Esophagus muscularis mucosa (tissue), 4 donors: ENCODE results near the gene NOS1. TPM values are rescaled to one million over a fixed set of nuclear protein-coding genes. Genes with fewer than 3 reads are reported as not detected.

Source experiments
- DNase-seq: peaks from one replicate; pipeline ENCODE4 v3.0.0-alpha.2; 2017; ENCODE audit errors: extremely low spot score
- H3K27ac ChIP-seq, 4 donors: fragments of 200-600 bp; sonication (generic); replicated peaks in 1 of 4; 1 replicate in 3 of 4; 2 replicates in 1 of 4; pipeline ENCODE4 v1.5.1; 2016 to 2019; ENCODE audit warnings: mild to moderate bottlenecking in 1 of 4
- H3K27me3 ChIP-seq, 4 donors: fragments of 200-600 bp; sonication (generic); one replicate each; pipeline versions ENCODE4 v1.5.1 to v1.6.0; 2016 to 2019
- H3K36me3 ChIP-seq, 4 donors: fragments of 200-600 bp; sonication (generic); one replicate each; pipeline ENCODE4 v1.5.1; 2016 to 2019
- H3K4me1 ChIP-seq, 4 donors: fragments of 200-600 bp; sonication (generic); one replicate each; pipeline ENCODE4 v1.5.1; 2016 to 2019
- H3K4me3 ChIP-seq, 4 donors: fragments of 200-600 bp; sonication (generic); 1 replicate in 2 of 4; 2 replicates in 2 of 4; pipeline ENCODE4 v1.5.1; 2016 to 2019; ENCODE audit warnings: mild to moderate bottlenecking in 4 of 4, moderate library complexity in 1 of 4
- H3K9me3 ChIP-seq, 4 donors: fragments of 200-600 bp; sonication (generic); 1 replicate in 3 of 4; 2 replicates in 1 of 4; pipeline ENCODE4 v1.5.1; 2016 to 2019
- EP300 ChIP-seq: sonication (generic); formaldehyde crosslinking; IDR thresholded peaks from one replicate; pipeline ENCODE4 v1.6.1; 2017; ENCODE audit warnings: antibody characterized with exemption
- POLR2A ChIP-seq: fragments of 450-650 bp; IDR thresholded peaks from one replicate; pipeline ENCODE4 v1.6.1; 2017; ENCODE audit warnings: antibody characterized with exemption, moderate library complexity, mild to moderate bottlenecking, low read depth
- POLR2AphosphoS5 ChIP-seq, 2 donors: sonication (generic); formaldehyde crosslinking; IDR thresholded peaks; one replicate each; pipeline ENCODE4 v1.6.1; 2017; ENCODE audit warnings: antibody characterized with exemption in 2 of 2
- WGBS: methylation state at CpG from one replicate; pipeline ENCODE4 v1.1.5; 2018; 5-methylcytosine and 5-hydroxymethylcytosine counted together
- intact Hi-C: fragments of 100-400 bp; cut with DNase I; formaldehyde crosslinking; loops from one replicate; pipeline ENCODE4 v1.15.1; 2023
- total RNA-seq, 4 donors: library from RNA; depleted of rRNA; stranded (reverse); fragments of >200 nt; gene quantifications; one replicate each; pipeline versions ENCODE4 v1.1.0 to v1.2.1, GENCODE V29; 2016
- TF ChIP-seq, protein P1 (sequence below), 3 experiments: fragments of 200-600 bp in 2 of 3; fragments of 450-650 bp in 1 of 3; sonication (generic) in 2 of 3; IDR thresholded peaks; one replicate each; pipeline ENCODE4 v1.5.1; 2017 to 2019; ENCODE audit warnings: antibody characterized with exemption in 3 of 3, mild to moderate bottlenecking in 2 of 3, moderate library complexity in 1 of 3

Gene NOS1
- total RNA-seq, 4 donors from 2014 or later, result 1.7 to 4.0 (median 3.1) TPM

DNA sequence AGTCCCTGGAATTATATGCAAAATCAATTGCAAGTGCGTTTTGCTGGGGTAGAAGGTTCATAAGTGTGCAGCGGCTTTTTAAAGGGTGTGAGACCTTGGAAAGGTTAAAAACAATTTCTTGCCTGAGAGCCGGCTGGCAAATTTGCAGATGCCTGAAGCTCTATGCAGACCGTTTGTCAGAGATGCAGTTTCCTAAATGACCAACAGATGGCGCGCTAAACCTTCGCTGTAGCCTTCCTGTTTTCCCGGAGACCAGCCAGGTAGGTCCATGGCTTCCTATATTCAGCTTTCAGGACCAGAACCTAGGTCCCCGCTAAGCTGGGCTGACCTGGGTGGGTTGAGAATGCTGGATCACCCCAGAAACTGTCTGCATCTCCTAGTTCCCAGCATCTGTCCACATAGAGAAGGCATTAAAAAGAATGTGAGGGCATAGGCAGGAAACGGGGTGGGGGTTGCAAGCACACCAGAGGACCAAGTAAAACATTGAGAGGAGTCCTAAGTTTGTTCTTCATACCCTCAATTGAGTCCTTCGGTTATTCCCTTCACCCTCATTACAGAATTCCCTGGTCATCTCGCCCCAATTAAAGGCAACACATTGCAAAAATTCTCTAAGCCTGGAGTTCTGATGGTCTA, 5.7 kb upstream of the NOS1 start:
- no peak for TF ChIP-seq POLR2AphosphoS5 (IDR thresholded peaks at IDR 0.05)
- TF ChIP-seq, protein P1, sequence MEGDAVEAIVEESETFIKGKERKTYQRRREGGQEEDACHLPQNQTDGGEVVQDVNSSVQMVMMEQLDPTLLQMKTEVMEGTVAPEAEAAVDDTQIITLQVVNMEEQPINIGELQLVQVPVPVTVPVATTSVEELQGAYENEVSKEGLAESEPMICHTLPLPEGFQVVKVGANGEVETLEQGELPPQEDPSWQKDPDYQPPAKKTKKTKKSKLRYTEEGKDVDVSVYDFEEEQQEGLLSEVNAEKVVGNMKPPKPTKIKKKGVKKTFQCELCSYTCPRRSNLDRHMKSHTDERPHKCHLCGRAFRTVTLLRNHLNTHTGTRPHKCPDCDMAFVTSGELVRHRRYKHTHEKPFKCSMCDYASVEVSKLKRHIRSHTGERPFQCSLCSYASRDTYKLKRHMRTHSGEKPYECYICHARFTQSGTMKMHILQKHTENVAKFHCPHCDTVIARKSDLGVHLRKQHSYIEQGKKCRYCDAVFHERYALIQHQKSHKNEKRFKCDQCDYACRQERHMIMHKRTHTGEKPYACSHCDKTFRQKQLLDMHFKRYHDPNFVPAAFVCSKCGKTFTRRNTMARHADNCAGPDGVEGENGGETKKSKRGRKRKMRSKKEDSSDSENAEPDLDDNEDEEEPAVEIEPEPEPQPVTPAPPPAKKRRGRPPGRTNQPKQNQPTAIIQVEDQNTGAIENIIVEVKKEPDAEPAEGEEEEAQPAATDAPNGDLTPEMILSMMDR (IDR thresholded peaks at IDR 0.05), result peak; percentile 79 to 93 (median 86)
- TF ChIP-seq EP300, result no peak
- TF ChIP-seq POLR2A, result no peak
- intact Hi-C loops, result loop anchor here (2.0 kb wide), 2 partner anchors 220 to 470 kb away; no protein-coding TSS in a partner anchor
- WGBS, result 21% methylated on average over 12 of the region's 12 CpGs
- Histone ChIP-seq H3K4me3 (no peak overlapping the region), H3K27ac (no peak overlapping the region), H3K36me3 (no peaks in the 10 kb centered on the region), H3K27me3 (peaks cover 0 to 94% (median 5%) of the 10 kb centered on the region in 4 donors), H3K9me3 (peaks cover 0 to 9% (median 2%) of the 10 kb centered on the region in 4 donors), H3K4me1 (no peaks in the 10 kb centered on the region)
- no peak for DNase-seq

DNA sequence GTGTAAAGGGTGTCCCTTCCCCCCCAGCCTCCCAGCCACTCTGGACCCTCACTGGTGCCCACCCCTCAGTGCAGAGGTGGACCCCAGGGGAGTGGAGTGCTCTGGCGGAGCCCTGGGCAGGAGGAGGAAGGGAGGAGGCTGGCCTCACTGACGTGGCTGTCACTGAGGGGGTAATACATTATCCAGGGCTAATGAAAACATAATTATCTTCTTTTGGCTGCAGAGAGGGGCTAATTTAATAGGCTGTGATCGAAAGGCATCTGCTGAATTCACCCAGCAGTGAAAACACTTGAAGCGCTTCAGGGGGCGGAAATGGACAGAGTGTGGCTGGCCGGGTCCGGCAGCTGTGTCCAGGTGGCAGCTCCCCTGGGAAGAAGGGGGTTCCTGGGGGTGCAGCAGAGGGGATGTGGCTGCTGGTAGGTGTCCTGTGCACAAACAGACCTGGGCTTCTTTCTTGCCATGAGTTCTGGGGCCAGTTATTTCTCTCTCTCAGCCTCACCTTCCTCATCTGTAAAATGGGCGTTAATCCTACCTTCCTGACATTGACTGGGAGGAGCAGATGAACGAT, 3.7 kb upstream of the NOS1 start:
- Histone ChIP-seq H3K9me3 (no peaks in the 10 kb centered on the region), H3K27me3 (peaks cover 0 to 95% (median 19%) of the 10 kb centered on the region in 4 donors), H3K4me1 (peaks cover 0 to 12% (median 5%) of the 10 kb centered on the region in 4 donors), H3K27ac (no peak overlapping the region), H3K4me3 (no peak overlapping the region), H3K36me3 (no peaks in the 10 kb centered on the region)
- intact Hi-C loops, result no loop called here
- no peak for DNase-seq
- 34% methylated on average over 9 of the region's 9 CpGs for WGBS
- TF ChIP-seq POLR2AphosphoS5 (IDR thresholded peaks at IDR 0.05) (no peak), EP300 (no peak), POLR2A (no peak)
- TF ChIP-seq, protein P1 (IDR thresholded peaks at IDR 0.05), result no peak

DNA sequence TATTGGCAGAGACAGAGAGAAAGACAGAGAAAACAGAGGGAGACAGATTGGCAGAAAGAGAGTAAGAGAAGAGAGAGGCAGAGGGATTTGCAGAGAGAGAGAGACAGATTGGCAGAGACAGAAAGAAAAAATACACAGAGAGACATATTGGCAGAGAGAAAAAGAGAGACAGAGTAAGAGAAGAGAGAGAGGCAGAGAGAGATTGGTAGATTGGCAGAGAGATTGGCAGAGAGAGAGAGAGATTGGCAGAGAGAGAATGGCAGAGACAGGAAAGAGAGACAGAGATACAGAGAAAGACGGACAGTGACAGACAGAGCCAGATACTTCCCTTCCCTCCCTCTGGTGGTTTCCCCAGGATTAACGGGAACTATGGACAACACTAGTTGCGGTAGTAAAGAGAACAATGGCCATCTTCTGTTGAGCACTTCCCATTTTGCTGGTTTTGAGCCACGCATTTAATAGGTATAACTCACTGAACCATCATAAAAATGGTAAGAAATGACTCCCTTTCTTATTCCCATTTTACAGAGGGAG, 2.6 kb upstream of the NOS1 start:
- Histone ChIP-seq H3K4me1 (peaks cover 0 to 12% (median 6%) of the 10 kb centered on the region in 4 donors), H3K4me3 (no peak overlapping the region), H3K36me3 (no peaks in the 10 kb centered on the region), H3K9me3 (no peaks in the 10 kb centered on the region), H3K27ac (no peak overlapping the region), H3K27me3 (peaks cover 0 to 97% (median 24%) of the 10 kb centered on the region in 4 donors)
- DNase-seq, result no peak
- intact Hi-C loops, result no loop called here
- 20% methylated on average over 4 of the region's 4 CpGs for WGBS
- TF ChIP-seq, protein P1 (IDR thresholded peaks at IDR 0.05), result no peak
- TF ChIP-seq POLR2A (no peak), EP300 (no peak), POLR2AphosphoS5 (IDR thresholded peaks at IDR 0.05) (no peak)

DNA sequence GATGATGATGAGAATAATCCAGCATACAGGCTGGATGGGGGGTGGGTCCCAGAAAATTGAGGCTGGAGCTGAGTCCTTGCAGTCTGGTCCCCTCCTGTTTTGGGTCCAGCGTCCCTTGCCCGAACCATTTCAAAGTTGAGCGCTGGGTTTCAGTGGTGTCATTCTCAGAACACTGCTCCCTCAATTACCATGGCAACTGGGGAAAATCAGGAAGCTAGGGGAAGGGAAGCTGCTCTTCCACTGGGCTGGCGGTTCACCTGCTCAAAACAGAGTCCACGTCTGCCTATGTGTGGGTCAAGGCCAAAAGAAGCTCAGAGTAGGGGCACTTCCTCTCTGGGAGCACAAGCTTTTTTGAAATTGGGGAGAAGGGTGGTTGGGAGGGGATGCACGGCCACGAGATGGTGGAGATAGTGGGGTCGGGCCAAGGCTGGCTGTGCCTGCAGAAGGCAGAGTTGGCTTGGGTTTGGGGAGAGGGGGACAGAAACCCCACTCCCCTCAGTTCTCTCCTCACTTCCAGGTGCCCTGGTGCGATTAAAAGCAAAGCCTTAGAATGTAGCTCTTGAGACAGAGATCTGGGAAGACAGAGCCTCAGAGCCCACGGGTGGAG, 1.7 kb upstream of the NOS1 start:
- H3K4me3 ChIP-seq, result no peak overlapping the region
- no peak overlapping the region for H3K27ac ChIP-seq
- WGBS, result 58% methylated on average over 10 of the region's 10 CpGs
- H3K27me3 ChIP-seq, result peaks cover 0 to 99% (median 27%) of the 10 kb centered on the region in 4 donors
- peaks cover 0 to 12% (median 6%) of the 10 kb centered on the region in 4 donors for H3K4me1 ChIP-seq
- H3K36me3 ChIP-seq, result no peaks in the 10 kb centered on the region
- TF ChIP-seq POLR2A (no peak), POLR2AphosphoS5 (IDR thresholded peaks at IDR 0.05) (no peak), EP300 (no peak)
- TF ChIP-seq, protein P1 (IDR thresholded peaks at IDR 0.05), result no peak
- H3K9me3 ChIP-seq, result no peaks in the 10 kb centered on the region
- intact Hi-C loops, result no loop called here
- no peak for DNase-seq
